ENCODE data around the gene SEPTIN5.

The SEPTIN5 gene

DNA sequence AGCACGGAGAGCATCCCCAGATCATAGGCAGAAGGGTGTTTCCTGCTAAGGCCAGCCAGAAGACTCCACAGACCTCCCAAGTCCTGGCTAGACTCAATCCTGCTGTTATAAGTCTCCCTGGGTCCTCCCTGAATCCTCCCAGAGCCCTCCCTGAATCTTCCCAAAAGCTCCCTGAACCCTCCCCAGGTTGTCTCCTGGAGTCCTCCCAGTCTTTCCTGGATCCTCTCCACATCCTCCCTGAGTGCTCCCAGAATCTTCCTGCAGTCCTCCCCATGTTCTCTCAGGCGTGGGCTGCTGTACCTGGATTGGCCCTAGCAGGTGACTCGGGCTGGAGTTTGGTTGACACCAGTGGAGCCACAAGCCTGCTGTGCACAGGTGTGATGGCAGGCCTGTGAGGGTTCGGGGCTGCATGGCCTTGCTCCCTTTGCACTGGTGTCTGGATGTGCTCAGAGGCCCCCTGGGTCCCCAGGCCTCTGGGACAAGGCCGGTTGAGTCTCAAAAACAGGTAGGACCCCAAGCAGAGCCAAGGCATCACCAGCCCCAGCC, 20.6 kb downstream of the SEPTIN5 start:
- no peak for DNase-seq

DNA sequence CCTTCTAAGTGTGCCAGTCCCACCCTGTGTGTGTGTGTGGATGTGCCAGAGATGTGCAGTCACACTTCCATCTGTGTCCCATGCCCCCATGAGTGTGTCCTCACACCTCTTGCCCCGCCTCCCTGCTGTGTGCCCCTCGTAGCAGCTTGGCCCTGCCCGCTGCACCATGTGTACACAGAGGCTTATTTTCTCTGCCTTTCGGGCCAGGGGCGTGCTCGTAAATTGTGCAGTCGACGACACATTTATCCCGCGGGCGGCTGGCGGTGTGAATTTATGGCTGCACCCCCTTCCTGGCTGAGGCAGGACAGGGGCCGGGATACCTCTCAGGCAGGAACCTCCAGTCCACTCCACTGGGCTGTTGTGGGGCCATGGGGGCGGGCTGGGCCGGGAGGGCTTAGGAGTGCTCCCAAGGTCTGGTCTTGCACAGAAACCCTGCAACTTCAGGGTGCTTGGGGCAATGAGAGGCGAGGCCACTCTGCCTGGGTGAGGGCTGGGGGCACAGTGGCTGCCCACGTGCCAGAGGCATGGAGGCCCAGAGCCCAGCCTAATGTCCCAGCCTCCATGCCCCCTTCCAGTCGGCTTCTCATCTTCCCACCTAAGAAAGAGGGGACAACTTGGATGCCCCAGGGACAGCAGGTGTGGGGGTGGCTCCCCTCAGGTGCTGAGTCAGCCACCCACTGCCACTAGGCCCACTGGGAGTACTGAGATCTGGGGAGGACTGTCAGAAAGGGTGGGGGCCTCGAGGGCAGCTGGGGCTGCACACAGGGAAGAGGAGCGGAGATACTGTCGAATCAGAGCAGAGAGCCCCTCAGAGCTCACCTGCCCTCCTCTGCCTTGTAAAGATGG, 21.6 kb downstream of the SEPTIN5 start:
- no peak for DNase-seq

DNA sequence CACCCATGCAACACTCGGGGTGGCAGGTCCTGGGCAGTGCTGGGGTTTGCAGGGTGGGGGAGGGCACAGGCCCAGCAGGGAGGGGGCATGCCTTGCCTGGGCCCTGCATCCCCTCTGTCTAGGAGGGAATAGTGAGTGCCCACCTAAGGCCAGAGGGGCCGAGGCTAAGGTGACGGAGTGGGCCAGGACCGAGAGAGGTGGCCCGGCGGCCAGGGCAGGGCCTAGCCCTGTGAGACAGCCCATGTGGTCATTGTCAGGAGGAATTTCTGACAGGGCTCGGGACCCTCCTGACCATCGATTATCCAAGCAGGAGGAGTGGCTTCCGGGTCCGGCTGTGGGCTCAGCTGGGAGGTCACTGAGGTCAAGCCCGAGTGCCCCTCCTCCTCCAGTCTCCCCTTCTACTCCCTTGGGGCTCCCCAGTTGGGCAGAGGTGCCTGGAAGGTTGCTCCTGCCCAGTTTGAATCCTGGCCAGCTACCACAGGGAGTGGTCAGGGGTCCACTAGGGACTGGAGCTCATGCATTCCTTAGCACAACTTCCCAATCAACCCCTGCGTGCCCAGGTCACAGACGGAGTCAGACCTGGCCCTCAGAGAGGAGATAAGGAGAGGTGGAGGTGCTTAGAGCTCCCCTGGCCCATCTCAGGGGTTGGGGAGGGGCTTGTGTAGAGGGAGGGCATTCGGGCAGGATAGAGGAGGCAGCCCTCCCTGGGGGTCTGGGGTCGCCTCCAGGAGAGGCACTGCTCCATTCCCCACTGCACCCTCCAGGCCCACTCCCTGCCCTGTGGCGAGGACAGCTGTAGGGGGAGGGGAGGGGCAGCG, 23.8 kb downstream of the SEPTIN5 start:
- DNase-seq = no peak

DNA sequence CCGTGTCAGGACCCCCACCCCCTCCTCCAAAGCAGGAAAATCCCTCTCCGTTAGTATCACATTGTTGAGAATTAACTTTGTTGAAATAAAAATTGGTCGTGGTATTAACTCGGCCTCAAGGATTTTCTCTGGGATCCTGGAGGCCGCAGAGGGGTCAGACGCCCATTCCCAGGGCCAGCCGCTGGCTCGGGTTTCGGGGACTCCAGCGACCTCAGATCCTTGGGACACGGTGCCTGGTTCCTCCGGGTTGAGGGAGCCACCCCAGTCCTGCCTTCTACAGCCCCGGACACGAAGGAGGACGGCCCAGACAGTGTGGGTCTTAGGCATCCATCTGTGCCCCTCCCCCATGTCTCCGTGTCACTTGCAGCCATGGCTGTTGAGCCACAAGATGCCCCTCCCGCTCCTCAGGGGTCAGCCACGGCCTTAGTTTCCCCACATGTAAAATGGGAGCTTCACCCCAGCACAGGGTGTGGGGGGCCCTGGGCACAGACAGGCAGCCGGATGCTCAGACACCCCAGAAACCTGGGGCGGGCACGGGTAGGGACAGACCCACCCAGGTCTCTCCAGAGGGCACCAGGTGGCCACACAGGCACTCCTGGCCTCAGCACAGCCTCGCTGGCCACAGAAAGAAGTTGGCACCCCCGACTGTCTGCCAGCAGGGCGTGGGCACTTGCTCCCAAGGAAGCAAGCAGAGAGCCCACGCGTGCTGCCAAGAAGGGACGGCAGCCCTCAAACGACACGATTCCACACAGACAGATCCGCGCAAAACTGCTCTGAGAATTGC, 24.6 kb downstream of the SEPTIN5 start:
- DNase-seq = no peak

DNA sequence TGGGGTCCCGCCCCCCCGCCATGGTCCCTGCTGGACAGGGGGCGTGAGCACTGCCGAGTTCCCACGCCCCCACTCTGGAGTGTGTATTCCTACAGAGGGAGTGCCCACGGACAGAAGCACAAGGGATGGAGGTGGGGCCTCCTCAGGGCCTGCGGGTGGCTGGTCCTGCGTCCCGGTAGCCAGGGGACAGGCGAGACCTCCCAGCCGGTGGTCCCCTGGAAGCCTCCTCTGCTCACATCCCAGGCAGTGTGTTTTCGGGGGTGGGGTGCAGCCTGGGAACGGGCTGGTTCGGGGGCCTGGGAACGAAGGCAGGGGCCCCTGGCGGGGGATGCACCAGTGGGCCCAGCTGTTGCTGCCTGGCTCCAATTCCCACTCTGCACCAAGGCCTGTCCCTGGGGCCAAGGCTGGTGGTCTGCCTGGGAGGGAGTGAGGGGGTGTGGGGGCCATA, 25.2 kb downstream of the SEPTIN5 start:
- DNase-seq = no peak

DNA sequence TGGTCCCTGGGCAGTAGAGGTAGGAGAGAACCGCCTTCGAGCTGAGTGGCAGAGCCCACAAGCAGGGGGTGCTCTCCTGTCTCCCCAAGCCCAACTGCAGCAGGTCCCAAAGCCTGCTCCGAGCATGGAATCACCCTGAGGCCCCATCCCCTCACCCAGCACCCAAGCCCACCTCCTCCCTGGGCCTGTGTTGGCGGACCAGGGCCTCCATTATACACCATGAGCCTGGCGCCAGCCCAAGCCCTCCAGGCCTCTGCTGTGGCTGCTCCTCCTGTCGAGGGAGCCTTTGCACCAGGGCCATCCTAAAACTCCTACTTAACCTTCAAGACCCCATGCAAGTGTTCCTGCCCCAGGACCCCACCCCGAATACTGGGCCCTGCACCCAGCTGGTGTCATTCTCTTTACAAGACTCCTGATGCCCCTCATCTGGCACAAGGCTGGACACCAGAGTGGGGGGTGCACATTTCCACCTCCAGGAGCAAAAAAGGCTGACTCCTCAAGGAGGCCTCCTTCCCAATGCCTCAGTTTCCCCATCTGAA, 25.7 kb downstream of the SEPTIN5 start:
- DNase-seq = no peak

DNA sequence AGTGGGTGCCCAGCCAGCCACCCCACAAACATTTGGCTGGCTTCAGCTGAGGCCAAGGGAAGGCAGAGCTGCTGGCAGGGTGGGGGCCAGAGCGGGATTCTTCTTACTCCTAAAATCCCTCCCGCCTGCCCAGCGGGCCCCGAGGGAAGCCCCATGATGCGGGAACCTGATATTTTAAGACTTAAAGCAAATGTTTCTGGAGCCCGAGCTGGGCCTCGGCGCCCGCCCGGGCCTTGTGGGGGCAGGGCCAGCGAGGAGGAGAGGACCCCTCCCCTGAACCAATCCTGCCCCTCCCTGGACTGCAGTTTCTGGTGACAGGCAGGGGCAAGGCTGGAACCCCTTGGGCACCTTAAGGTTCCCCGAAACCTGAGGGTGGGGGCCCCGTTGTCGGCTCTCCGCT, 26.3 kb downstream of the SEPTIN5 start:
- DNase-seq = no peak

DNA sequence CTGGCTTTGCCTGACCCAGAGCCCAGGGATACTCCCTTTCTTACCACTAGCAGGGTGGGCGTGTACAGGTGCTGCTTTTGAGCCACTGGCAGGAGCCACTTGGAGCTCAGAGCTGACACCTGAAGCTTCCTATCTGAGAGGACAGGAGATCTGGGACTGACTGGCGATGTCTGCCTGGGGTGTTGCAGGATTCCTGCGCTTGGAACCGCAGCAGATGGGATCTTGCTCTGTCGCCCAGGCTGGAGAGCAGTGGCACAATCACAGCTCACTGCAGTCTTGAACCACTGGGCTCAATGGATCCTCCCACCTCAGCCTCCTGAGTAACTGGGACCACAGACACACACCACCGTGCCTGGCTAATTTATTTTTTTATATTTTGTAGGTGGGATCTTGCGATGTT, 26.8 kb downstream of the SEPTIN5 start:
- DNase-seq = no peak

DNA sequence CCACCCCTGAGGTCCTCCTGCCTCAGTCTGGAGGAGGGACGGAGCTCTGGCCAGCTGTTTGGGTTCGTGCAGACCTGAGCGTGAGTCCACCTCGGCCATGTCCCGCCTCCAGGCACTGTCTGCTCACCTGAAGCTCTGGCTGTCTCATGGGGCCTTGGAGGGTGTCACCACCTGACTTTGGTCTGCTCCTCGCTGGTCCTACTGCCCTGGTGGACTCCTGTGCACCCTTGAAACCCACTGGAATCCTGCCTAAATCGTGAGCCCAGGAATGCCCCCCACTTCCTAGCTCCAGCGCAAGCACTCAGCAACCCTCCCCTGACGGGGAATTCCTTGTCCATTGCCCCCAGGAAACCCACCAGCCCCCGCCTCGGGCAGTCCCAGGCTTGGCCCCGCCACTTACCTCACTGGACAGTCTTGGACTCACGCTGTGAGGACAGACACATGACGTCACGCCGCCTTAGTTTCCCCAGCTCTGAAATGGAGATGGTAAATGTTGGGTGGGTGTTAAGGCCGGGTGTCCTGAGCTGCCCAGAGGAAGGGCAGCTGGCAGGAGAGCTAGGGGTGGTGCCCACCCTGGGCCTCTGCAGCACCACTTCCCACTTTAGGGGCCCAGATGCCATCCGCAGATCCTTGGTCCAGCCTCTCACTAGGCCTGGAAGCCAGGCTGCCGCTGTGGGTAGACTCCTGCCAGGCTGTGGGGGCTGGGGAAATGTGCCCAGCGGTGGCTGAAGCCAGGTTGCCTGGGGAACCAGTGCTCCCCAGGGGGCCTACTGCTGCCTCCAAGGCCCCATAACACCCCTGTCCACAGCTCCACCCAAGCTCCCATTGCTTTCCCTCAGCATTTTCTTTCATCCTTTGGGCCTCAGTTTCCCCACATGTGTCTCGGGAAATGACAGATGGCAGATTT, 28.1 kb downstream of the SEPTIN5 start:
- no peak for DNase-seq

DNA sequence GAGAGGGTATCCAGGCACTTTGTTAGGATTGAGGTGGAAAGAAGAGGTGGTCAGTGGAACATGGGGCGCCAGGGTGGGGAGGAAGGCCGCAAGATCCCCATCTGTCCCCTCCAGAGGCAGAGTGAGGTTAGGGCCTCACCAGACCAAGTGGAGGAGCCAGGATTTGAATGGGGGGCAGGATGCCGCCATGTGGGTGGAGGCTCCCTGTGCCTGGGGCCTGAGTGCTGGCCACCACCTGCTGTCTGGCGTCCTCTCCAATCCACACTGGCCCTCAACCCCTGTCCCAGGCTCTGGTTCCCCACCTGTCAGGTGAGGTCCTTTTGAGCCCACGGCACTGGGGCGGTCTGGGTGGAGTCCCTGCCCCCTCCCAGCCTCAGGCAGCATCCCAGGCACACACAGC, 28.8 kb downstream of the SEPTIN5 start:
- no peak for DNase-seq

DNA sequence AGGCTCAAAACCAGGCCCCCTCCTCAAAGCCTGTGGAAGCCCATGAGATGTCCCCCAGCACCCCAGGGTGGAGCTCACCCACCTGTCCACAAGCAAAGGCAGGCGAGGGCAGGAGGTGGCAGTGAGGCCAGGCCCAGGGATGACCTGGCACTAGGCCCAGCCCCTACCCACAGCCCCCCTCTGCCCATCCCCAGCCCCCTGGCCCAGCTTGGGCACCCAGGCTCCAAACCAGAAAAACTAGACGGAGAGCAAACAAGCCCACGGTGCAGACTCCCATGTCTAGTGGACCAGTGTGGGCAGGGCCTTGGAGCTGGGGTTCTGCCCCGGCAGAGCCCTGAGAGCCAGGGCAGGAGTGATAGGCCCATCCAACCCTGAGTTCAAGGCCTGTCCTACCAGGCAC, 29.3 kb downstream of the SEPTIN5 start:
- no peak for DNase-seq

DNA sequence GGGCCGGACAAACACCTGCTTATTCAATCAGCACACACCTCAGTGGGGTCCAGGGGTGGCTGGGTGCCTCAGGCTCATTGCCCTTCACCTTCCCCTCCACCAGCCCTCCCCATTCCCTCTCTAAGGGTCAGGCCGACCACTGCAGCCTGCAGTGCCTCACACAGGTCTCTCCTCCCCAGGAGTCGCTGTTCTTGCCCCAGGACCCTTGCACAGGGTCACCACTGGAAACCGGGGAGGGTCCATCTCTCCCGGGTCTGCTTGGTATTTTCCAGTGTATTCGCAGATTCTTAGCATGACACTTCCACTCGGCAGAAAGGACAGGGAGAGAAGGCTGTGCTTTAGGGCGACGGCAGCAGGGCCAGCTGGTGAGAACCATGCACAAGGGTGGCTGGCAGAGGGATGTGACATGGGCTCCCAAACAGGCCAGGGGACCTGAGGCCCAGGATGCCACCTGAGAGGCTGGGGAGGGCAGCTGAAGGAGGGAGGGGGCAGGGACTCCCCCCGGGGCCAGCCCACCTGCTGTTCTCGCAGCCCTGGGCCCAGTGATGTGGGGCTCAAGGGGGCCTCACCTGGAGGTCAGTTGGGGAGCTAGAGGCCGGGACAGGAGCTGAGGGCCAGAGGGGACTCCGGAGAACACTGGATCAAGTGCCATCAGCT, 30.2 kb downstream of the SEPTIN5 start:
- DNase-seq = no peak

DNA sequence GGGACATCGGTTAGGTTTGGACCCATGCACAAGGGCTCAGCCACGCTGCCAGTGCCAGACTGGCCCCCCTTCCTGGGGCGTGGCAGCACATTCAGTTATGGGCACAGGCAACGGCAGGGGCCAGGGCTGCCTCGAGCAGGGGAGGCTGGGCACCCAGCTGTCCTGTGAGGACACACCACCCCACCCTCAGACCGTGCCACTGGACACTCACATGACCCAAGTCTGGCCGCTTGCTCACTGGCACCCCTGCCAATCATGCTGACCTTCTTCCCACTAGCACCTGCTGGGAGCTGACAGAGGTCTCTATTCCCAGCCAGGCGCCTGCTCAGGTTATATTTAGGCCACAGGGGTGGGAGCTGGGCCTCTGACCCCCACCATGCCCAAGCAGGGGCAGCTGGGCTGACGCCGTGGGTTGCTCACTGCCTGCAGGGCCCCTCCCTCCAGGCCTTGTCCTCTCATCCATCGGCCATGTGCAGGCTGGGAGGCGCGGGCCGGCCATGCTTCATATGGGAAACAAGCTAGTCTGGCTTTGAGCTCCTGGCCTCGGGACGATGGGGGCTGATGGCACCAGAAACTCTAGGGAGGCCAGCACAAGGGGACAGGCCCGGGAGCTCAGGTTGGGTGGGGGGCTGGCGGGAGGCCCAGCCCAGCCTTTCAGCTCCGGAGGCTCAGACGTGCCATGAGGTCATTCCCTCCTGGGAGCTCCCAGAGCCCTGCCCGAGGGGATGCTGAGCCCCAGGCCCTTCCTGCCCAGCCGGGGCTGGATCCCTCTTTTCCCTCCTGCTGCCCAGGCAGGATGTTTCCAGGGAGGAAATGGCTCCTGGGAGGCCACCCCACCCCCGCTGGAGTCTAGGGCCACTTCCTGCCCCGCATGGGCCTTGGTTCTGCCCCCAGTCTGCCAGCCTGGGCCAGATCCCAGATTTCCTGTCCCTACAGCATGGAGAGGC, 31.1 kb downstream of the SEPTIN5 start:
- DNase-seq = no peak

DNA sequence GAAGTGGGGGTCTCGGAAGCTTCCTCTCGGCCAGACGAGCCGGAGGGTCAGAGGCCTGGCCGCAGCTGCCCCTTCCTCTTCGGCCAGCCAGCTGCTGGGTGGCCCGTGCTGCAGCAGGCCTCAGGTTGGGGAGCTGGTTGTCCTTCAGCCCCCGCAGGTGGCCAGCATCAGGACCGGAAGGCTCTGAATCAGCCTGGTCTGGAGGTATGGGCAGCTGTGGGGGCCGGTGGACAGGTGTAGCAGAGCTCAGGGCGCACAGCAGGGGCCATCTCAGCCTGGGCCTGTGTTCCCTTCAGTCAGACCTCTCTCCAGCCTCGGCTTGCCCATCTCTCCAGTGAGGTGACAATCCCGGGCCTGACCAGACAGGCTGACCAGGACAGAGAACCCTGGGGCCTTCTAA, 32.4 kb downstream of the SEPTIN5 start:
- DNase-seq = no peak

DNA sequence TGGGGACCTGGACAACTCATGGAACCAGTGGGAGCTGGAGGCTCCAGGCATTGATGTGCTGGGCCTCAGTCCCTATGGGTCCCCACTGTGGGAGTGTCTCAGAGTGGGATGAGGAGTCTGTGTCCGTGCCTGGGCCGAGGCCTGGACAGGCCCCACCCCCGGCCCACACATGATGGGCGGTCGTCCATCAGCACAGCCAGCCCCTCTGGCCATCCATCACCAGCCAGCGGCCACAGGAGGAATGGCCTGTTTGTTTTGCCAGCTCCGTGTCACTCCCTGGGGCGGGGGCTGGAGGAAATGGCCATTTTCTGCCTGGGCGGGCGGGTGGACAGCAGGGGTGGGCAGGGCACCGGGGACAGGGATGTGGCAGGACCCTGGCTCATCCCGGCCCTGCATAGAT, 33.2 kb downstream of the SEPTIN5 start:
- DNase-seq = no peak

DNA sequence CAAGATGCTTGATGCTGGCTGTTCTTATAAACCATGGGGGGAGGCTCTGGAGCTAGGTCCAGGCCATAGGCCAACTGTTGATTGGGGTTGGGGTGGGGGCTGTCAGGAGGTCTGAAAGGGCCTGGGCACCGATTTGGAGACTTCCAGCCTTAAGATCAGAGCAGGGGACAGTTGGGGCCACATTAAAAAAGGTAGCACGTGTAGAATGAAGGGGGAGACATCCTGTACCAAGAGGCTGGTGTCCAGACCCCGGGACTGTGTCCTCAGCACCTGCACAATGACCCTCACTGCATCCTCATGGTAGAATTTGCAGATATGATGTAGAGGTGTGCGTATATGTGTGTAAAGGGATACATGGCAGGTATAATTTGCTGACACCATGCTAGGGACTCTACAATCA, 33.8 kb downstream of the SEPTIN5 start:
- no peak for DNase-seq

DNA sequence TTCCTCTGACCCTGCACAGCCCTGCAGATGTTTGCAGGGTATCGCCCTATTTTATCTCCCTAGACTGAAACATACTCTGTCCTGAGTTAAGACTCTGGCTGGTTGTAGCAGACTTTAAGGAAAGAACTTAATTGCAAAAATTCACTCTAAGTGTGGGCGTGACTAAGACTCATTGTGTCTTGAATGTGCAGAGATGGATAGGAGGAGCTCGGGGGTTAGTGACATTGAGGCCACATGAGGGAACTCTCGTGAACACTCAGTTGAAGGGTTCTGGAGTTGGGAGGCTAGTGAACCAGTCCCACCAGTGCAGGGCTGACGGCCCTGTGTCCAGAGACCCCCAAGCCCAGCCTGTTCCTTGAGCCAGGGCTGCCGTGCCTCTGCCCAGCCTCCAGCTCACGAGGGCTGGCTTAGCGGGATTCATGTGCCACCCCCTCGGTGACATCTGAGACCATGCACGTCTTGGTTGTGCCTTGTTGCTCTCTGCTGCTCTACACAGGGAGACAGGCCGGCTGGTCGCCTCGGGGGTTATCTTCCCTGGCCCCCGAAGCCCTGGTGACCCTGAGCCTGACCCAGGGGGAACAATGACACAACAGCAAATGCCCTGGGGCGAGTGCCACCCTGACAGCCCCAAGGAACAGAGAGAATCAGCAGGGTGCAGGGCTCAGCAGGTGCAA, 34.8 kb downstream of the SEPTIN5 start:
- DNase-seq = no peak

DNA sequence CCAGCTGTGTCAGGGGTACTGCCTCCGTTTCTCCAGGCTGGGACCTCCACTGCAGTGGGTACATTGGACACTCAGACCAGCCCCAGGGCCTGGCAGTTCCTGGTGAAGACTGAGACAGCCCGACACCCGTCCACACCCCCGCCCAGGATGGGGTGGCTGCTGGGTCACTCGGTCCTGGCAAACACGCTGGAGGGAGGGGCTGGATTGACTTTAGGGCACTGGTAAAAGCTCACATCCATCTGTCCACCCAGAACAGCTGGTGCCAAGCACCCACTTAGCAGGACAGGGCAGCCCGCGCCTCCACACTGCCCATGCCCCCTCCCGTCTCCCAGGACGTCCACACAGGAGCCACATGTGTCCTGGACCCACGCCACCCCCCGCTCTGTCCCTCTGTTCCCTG, 35.6 kb downstream of the SEPTIN5 start:
- DNase-seq = no peak

All from fibroblast of skin of right quadriceps (primary cell).